ENCODE data around the gene ITGB1.
"Not testable (repeated sequence)": the region's sequence is repeated elsewhere in the genome, so short reads cannot be mapped to it uniquely, and the experiment has no call there.

Gene ITGB1

DNA sequence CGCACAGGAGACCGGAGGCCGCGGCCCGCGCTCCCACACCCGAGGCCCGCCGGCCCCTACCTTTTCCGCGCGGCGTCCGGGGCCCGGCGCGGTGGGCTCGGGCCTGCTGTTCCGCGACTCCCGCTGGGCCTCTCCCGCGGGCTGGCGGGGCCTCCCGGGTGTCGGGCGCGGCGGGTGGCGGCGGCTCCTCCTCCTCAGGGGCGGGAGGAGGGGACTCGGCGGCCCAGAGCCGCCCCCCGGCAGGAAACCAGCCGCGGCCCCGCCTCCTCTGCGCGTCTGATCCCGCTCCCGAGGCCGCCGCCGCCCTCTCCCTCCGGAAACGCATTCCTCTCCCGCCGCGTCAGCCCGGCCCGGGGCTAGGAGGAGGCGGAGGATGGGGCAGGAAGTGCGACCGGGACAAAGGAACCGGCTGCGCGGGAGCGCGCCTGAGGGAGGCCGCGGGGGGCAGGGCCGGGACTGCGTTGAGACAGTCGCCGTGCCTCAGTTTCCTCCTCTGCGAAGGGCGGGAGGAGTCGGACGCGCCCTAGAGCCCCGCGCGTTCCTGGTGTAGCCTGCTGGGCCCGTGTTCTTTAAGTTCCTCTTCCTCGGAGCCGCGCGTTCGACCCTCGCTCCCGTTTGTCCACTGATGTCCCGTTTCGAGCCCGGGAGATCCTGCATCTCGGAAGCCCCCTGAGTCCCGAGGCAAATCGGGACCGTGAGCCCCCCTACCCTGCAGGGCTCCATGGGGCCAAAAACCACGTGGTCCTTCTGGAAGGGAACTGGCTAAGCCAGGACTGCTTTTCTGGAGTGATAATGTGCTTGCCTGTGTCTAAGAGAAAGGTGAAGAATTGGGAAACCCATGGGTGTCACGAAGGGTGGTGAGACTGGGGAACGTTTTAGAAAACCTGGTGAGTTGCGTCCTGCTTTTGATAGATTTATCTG, at the start of gene ITGB1:
ITGB1 (minus strand) TSS at position 146 of the 921 bp plus-strand sequence. CDS start 22,672 bp downstream, outside the sequence.
- DNase-seq (ENCODE audit: low read depth in 3 of 3), result peak; percentile 63 to 82 (median 71)

DNA sequence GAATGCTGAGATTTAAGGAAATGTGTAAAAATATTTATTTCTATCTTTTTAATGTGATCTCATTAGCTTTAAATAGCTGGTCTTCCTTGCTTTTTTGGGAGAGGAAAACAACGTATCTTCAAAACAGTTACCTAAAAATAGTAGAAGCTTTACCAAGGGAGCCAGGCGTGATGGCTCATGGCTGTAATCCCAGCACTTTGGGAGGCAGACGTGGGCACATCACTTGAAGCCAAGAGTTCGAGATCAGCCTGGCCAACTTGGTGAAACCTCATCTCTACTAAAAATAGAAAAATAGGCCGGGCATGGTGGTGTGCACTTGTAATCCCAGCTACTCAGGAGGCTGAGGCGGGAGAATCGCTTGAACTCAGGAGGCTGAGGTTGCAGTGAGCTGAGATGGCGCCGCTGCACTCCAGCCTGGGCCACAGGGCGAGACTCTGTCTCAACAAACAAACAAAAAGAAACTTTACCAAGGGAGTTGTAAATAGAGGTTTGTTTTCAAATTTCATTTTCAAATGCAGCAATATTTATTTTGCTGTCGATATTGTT, 48.4 kb upstream of the ITGB1 start:
- no peak for DNase-seq (ENCODE audit: low read depth in 3 of 3)

DNA sequence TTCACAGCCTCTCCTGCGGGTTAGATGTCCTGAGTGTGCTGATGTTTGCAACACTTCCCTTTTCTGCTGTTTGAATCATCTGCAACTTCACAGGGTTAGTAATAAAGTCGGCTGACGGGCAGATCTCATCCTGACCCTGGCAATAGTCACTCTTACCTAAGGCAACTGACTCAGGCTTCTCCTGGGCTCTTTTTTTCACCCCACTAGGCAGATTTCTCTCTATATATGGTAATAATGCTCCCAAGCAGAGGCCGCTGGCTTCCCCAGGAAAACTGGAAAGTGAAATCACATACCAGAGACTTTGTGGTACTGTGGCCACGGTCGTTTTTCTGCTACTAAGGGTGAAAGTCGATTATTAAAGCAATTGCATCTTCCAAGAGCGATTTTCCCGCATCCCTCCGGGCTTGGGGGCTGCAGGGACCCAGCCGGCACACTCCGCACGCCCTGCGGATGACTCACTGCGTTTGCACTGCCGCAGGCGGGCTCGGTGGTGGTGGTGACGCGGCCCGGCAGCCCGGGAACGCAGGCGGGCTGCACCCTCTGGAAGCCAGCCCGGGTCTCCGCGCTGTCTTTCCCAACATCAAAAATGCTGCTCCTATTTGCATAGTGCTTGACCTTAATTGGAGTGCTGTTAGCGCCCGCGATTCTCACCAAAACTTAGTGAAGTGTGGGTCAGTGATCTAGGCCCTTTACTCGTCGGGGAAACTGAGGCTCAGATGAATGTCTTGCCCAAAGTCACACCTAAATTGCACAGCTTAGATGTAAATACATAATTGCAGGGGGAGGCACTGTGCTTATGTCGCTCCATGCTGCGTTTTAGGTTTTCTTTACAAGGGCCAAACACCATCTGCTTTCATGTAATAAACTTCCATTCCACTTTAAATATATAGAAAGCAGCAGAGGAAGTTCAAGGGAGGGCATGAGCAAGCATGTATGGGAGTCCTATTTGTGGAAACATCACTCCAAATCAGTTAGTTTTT, 47.6 kb upstream of the ITGB1 start:
- DNase-seq (ENCODE audit: low read depth in 3 of 3), result peak in 1 of 3 donors; percentile 26

DNA sequence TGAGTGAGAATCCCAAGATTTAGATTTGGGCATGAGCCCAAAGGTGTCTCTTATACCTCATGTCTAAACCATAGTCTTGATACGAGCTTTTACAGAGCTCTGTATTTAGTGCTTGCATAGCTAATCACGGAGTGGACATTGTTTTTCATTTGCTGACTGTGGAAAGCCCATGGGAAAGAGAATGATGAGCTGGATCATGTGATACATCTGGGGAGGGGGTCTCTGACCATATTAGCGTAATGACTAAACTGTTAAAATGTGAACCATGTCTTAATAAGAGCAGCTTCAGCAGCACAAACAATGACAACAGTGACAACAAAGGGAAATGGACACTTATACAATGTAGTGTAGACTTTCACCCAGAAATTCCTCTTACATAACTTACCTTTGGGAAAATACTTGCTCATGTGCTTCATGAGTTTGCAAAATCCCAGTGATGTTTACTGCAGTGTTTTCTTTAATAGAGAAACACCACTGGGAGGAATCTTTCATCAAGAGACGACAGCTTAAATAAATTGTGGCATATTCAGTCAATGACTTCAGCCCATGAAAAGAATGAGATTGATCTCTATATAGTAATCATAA, 44.0 kb upstream of the ITGB1 start:
- DNase-seq (ENCODE audit: low read depth in 3 of 3), result no peak

DNA sequence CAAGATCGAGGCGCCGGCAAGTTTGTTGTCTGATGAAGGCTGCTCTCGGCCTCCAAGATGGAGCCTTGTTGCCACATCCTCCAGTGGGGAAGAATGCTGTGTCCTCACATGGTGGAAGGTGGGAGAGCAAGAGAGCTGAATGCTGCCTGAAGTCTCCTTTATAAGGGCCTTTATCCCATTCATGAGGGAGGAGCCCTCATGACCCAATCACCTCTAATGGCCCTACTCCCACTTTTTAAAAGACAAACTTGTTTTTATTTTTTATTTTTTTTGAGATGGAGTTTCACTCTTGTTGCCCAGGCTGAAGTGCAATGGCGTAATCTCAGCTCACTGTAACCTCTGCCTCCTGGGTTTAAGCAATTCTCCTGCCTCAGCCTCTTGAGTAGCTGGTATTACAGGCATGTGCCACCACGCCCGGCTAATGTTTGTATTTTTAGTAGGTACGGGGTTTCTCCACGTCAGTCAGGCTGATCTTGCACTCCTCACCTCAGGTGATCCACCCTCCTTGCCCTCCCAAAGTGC, 40.1 kb upstream of the ITGB1 start:
- not testable (repeated sequence) for DNase-seq (ENCODE audit: low read depth in 3 of 3)

DNA sequence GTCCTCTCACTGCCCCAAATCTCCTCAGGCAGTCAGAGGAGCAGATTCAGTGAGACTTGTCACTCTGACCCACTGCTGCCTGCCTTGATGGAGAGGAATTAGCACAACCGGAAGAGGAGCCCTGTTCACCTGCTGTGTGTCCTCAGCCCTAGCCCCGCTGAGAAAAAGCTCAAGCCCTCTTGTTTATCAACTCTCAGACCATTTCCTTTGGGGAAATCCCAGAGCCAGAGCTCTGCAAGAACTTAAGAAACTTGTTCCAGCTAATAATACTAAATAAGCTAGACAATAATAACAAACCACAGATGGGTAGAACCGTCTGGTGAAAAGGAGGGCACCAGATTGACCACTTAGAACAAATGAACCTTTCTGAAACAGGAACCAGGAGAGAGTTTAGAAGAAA, 37.7 kb upstream of the ITGB1 start:
- no peak for DNase-seq (ENCODE audit: low read depth in 3 of 3)

DNA sequence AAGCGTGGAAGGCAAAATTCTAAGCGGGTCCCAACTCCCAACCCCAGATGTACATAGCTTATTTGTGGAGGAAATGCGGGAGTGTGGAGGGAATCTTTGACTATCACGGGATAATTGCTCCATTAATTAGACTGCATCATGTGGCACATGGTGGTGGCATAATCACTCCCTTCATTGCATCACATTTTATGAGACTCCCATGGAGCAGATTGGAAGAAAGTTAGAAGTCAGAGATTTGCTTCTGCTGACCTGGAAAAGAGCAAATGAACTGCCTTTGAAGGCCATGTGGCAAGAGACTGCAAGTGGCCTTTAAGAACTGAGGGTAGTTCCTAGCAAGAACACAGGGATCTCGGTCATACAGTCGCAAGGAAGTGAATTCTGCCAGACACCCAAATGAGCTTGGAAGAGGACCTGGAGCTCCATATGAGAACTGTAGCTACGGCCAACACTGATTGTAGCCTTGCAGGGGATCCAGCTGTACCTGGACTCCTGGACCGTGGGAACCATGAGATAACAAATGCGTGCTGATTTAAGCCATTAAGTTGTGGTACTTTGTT, 37.1 kb upstream of the ITGB1 start:
- DNase-seq (ENCODE audit: low read depth in 3 of 3), result no peak

DNA sequence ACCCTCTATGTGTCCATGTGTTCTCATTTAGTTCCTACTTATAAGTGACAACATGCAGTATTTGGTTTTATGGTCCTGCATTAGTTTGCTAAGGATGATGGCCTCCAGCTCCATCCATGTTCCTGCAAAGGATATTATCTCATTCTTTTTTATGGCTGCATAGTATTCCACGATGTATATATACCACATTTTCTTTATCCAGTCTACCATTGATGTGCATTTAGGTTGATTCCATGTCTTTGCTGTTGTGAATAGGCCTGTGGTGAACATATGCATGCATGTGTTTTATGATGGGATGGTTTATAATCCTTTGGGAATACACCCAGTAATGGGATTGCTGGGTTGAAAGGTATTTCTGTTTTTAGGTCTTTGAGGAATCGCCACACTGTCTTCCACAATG, 36.6 kb upstream of the ITGB1 start:
- not testable (repeated sequence) for DNase-seq (ENCODE audit: low read depth in 3 of 3)

DNA sequence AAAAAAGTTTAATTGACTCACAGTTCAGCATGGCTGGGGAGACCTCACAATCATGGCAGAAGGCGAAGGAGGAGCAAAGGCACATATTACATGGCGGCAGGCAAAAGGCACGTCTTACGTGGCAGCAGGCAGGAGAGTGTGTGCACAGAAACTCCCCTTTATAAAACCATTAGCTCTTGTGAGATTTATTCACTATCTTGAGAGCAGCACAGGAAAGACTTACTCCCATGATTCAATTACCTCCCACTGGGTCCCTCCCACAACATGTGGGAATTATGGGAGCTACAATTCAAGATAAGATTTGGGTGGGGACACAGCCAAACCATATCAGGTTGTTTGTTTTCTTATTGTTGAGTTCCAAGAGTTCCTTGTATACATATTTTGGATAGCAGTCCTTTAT, 34.3 kb upstream of the ITGB1 start:
- DNase-seq (ENCODE audit: low read depth in 3 of 3), result not testable (repeated sequence)

DNA sequence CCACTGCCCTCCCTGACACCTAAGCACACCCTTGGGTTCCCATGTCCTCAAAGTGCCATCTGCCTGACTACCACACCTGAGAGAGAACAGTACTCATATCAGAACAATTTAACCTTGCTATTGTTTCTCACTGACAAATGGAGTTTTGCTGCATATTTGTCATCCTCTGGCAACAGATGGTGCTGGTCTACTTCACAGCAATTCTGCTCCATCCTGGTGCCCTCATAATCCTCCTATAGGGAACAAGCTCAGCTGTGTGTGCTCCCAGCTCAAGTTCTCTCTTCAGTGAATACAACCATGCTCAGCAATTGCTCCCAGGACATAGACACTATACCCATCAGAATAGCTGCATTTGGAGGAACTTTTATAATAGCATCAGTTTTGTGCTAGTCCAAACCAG, 32.8 kb upstream of the ITGB1 start:
- DNase-seq (ENCODE audit: low read depth in 3 of 3), result no peak

DNA sequence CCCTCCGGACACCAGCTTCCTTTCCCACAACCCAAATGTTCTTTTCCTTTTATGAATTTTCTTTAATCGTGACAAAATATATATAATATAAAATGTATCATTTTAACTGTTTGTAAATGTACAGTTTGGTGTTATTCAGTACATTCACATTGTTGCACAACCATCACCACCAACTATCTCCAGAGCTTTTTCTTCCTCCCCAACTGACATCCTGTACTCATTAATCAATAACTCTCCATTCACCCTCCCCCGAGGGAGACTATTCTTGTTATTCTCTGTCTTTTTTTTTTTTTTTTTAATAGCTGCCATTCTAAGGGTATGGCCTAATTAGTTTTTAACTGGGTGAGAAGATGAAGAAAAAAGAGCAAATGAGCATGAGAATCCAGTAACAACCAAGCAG, 30.6 kb upstream of the ITGB1 start:
- no peak for DNase-seq (ENCODE audit: low read depth in 3 of 3)

DNA sequence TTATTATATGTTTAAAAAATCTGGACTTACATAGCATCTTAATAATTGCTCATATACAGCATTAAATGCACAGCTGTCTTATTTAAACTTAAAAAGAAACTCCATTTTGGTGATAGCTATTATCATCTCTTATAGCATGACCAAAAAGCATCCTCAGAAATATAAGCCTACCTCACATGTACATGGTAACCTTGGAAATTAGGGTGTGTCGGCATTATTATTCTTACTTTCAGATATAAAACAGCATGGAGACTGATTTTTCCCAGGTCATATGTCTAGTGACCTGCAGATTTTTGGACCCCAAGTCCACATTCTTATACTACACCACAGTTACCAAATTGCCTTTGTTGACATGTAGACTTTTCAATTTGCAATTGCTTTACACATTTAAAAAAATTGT, 29.1 kb upstream of the ITGB1 start:
- DNase-seq (ENCODE audit: low read depth in 3 of 3), result no peak

DNA sequence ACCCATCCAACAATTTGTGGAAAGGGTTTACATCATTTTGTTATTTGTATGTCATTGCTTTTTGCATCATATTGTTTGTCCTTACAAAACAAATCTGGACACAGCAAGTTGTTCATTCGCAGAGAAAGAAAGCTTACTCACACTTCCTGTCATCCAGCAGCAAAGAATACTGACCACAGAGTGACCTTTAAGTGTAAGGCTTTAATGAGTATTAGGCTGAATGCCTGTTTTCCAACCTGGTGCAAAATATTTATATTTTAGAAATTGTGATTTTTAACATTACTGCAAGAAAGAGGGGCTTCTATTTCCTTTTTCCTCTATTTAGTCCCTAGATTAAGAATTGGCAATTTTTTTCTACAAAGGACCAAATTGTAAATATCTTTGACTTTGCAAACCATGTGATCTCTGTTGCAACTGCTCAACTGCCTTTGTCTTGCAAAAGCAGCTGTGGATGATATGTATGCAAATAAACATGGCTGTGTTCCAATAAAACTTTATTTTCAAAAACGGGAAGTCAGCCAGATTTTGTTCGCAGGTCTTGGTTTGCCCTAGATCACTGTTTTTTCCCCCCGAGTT, 27.8 kb upstream of the ITGB1 start:
- no peak for DNase-seq (ENCODE audit: low read depth in 3 of 3)

DNA sequence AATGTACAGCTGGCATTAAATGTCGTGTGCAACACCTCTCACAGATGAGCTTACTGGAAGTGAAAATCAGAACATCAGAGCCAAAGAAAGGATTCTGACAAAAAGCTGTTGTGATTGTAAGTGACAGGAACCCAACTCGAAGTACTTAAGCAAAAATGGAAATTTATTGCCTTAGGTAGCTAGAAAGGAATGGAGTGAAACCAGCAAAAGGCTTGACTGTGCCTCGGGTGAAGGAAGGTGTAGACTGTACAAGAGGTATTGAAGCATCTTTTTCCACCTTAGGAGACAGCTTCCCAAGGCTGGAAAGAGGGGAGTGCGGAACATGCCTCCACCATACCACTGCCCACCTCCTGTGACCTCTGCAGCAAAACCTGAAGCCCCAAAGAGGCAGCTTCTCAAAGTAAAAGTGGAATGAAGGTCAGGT, 27.3 kb upstream of the ITGB1 start:
- DNase-seq (ENCODE audit: low read depth in 3 of 3), result no peak

DNA sequence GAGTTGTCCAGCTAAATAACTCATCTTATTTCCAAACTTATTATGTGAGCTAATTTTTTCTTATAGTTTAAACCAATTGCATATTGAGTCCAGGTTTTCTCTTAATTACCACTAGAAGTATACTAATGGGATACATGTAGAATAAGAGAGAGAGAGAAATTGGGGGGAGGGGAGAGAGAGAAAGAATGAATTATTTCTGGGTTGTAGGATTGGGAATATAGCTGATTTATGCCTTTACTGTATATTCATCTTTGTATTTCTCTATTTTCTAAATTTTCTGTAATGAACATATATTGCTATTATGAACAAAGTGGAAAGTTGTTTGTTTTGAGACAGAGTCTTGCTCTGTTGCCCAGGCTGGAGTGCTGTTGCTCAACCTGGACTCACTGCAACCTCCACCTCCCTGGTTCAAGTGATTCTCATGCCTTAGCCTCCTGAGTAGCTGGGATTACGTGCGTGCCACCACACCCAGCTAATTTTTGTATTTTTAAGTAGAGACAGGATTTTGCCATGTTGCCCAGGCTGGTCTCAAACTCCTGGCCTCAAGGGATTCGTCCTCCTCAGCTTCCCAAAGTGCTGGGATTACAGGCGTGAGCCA, 26.1 kb upstream of the ITGB1 start:
- DNase-seq (ENCODE audit: low read depth in 3 of 3), result no peak

DNA sequence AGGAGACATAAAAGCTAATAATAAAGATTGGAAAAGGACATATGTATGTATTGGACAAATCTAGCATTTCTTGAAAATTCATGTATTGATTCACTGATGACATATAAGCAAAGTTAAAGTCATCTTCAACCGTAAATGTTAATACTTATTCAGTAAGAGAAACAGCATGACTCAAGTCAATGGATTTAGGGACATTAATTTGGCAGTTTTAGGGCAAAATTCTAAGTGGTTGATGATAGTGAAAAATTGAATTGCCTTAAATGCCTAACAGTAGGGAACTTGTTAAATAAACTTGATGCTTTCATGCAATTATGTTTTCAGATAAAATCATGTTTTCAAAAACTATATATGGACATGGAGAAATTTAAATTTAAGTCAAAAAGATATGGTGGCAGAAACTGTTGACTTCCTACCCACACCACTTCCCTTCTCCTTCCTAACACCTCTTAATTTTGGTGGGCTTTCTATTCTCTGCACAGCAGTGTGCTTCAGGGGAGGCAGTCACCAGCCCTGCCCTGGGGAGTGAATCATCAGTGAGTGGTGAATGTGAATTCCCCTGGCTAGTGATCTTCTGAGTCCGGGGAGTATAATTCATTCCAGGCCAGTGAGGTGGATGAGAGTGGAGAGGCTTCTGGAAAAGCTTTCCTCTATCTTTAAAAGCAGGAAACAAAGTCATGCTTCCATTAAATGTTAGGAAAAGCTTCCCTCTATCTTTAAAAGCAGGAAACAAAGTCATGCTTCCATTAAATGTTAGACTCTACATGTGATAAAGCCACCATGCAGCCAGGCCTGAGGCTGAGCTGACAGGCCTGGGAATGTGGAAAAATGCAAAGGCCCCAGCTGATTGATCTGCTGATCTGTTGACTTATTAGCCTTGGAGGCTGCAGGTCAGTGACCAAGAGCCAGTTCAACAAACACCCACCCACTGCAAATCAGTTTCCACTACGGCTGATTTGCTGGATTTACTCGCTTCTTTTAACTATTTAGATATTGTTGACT, 25.2 kb upstream of the ITGB1 start:
- DNase-seq (ENCODE audit: low read depth in 3 of 3), result no peak

DNA sequence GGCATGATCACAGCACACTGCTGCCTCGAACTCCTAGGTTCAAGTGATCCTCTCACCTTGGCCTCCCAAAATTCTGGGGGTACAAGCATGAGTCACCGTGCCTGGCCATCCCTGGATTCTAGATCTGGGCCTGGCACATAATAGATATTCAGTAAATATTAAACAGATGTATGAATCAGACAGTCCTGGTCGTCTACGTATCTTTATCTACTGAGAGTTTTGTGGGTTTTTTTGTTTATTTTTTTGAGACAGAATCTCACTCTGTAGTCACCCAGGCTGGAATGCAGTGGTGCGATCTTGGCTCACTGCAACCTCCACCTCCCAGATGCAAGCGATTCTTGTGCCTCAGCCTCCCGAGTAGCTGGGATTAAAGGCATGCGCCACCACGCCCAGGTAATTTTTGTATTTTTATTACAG, 24.3 kb upstream of the ITGB1 start:
- DNase-seq (ENCODE audit: low read depth in 3 of 3), result no peak

DNA sequence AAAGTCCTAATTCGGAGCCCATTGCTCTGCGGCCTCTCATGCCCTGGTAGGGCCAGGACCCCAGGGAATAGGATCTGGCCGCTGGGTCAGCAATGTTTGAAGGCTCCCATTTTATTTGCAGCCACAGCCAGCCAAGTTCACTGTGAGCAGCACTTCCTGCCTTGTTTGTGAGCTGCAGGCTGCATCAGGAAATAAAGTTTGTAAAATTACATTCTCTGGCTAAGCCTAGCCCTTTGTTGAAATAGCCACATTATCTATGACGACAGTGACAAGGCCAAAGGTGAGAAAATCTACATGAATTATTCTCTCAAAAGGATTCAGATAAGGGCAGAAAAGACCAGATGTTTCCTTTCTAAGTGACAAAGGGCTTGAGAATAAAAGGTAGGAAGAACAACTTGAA, 23.7 kb upstream of the ITGB1 start:
- no peak for DNase-seq (ENCODE audit: low read depth in 3 of 3)
